HPDE6-E6E7 (cell line): ENCODE data around the gene PPIB.
"Not testable (repeated sequence)": the region's sequence is repeated elsewhere in the genome, so short reads cannot be mapped to it uniquely, and the experiment has no call there.

Source experiments
- DNase-seq: peaks from one replicate; pipeline ENCODE4 v3.0.0; 2011; ENCODE audit warnings: missing footprints; ENCODE audit errors: extremely low spot score

Gene PPIB

GRCh38 chr15:64141798-64142512 is 20.9 kb downstream of the PPIB start:
- no peak for DNase-seq

GRCh38 chr15:64138331-64138941 is 24.4 kb downstream of the PPIB start:
- DNase-seq = no peak

- no peak for DNase-seq
Measured at GRCh38 chr15:64137226-64137833, 25.5 kb downstream of the PPIB start.

GRCh38 chr15:64136347-64136746 is 26.5 kb downstream of the PPIB start:
- no peak for DNase-seq

GRCh38 chr15:64134345-64134829 is 28.4 kb downstream of the PPIB start:
- no peak for DNase-seq

GRCh38 chr15:64133623-64134344 is 29.0 kb downstream of the PPIB start:
- no peak for DNase-seq

- no peak for DNase-seq
Measured at GRCh38 chr15:64132217-64132616, 30.6 kb downstream of the PPIB start.

- DNase-seq = no peak
Measured at GRCh38 chr15:64131547-64131946, 31.3 kb downstream of the PPIB start.

- no peak for DNase-seq
Measured at GRCh38 chr15:64130159-64130558, 32.7 kb downstream of the PPIB start.

GRCh38 chr15:64127521-64128270 is 35.1 kb downstream of the PPIB start:
- DNase-seq = no peak

GRCh38 chr15:64125978-64126377 is 36.8 kb downstream of the PPIB start:
- DNase-seq = no peak

- DNase-seq = no peak
Measured at GRCh38 chr15:64122936-64123351, 39.9 kb downstream of the PPIB start.

GRCh38 chr15:64122444-64122843 is 40.4 kb downstream of the PPIB start:
- no peak for DNase-seq

- DNase-seq = no peak
Measured at GRCh38 chr15:64121614-64122013, 41.2 kb downstream of the PPIB start.

GRCh38 chr15:64120322-64120721 is 42.5 kb downstream of the PPIB start:
- not testable (repeated sequence) for DNase-seq

- no peak for DNase-seq
Measured at GRCh38 chr15:64117759-64118487, 44.9 kb downstream of the PPIB start.

GRCh38 chr15:64112904-64113303 is 49.9 kb downstream of the PPIB start:
- no peak for DNase-seq

GRCh38 chr15:64112073-64112772 is 50.6 kb downstream of the PPIB start:
- no peak for DNase-seq

- DNase-seq = no peak
Measured at GRCh38 chr15:64111679-64112050, 51.2 kb downstream of the PPIB start.

- no peak for DNase-seq
Measured at GRCh38 chr15:64110950-64111678, 51.7 kb downstream of the PPIB start.
